Activated naive CD8-positive, alpha-beta T cell treated with anti-CD3 and anti-CD28 coated beads, Interleukin-2, amount 50 U/mL, for 24 hours (primary cell): ENCODE results near the gene PCLO.
"Not testable (repeated sequence)": the region's sequence is repeated elsewhere in the genome, so short reads cannot be mapped to it uniquely, and the experiment has no call there.

Source experiments
- ATAC-seq: fragments of 150-1000 bp; cut with Tn5 transposase; one replicate; pipeline ENCODE4 v1.10.0; 2021
- DNase-seq: peaks from one replicate; pipeline ENCODE4 v3.0.0; 2021
- H3K27ac Mint-ChIP-seq: one replicate; pipeline ENCODE4 v1.8.0; 2021; ENCODE audit warnings: mild to moderate bottlenecking, mixed read lengths
- H3K27me3 Mint-ChIP-seq: one replicate; pipeline ENCODE4 v1.8.0; 2021; ENCODE audit warnings: mixed read lengths
- H3K36me3 Mint-ChIP-seq: one replicate; pipeline ENCODE4 v1.8.0; 2021; ENCODE audit warnings: low read depth, mixed read lengths
- H3K4me1 Mint-ChIP-seq: one replicate; pipeline ENCODE4 v1.8.0; 2021; ENCODE audit warnings: mixed read lengths
- H3K4me3 Mint-ChIP-seq: one replicate; pipeline ENCODE4 v1.8.0; 2021; ENCODE audit warnings: mild to moderate bottlenecking, moderate library complexity, mixed read lengths
- H3K9me3 Mint-ChIP-seq: one replicate; pipeline ENCODE4 v1.8.0; 2021; ENCODE audit warnings: mixed read lengths

The PCLO gene

GRCh38 chr7:83111391-83111790, 51.3 kb downstream of the PCLO start:
- Mint-ChIP-seq H3K27me3 (no peaks in the 10 kb centered on the region), H3K36me3 (no peaks in the 10 kb centered on the region), H3K27ac (no peak overlapping the region), H3K4me1 (no peaks in the 10 kb centered on the region), H3K9me3 (no peaks in the 10 kb centered on the region), H3K4me3 (no peak overlapping the region)
- no peak for ATAC-seq
- no peak for DNase-seq

- ATAC-seq = no peak
- H3K9me3 Mint-ChIP-seq = no peaks in the 10 kb centered on the region
- DNase-seq = no peak
- no peaks in the 10 kb centered on the region for H3K4me1 Mint-ChIP-seq
- H3K4me3 Mint-ChIP-seq = no peak overlapping the region
- no peaks in the 10 kb centered on the region for H3K27me3 Mint-ChIP-seq
- no peak overlapping the region for H3K27ac Mint-ChIP-seq
- H3K36me3 Mint-ChIP-seq = no peaks in the 10 kb centered on the region
These were observed 53.3 kb downstream of the PCLO start for GRCh38 chr7:83109352-83109751.

GRCh38 chr7:83105948-83106347, 56.7 kb downstream of the PCLO start:
- DNase-seq (no peak), ATAC-seq (no peak)
- no peaks in the 10 kb centered on the region for H3K4me1 Mint-ChIP-seq
- H3K27ac Mint-ChIP-seq = no peak overlapping the region
- H3K9me3 Mint-ChIP-seq = no peaks in the 10 kb centered on the region
- no peaks in the 10 kb centered on the region for H3K27me3 Mint-ChIP-seq
- no peaks in the 10 kb centered on the region for H3K36me3 Mint-ChIP-seq
- no peak overlapping the region for H3K4me3 Mint-ChIP-seq

- H3K9me3 Mint-ChIP-seq = no peaks in the 10 kb centered on the region
- H3K4me1 Mint-ChIP-seq = no peaks in the 10 kb centered on the region
- H3K36me3 Mint-ChIP-seq = no peaks in the 10 kb centered on the region
These were observed 57.6 kb downstream of the PCLO start for GRCh38 chr7:83105063-83105462.

GRCh38 chr7:83101530-83101929, 61.2 kb downstream of the PCLO start:
- H3K27ac Mint-ChIP-seq = no peak overlapping the region
- no peak overlapping the region for H3K4me3 Mint-ChIP-seq
- H3K4me1 Mint-ChIP-seq = no peaks in the 10 kb centered on the region
- H3K36me3 Mint-ChIP-seq = no peaks in the 10 kb centered on the region
- H3K27me3 Mint-ChIP-seq = no peaks in the 10 kb centered on the region
- no peaks in the 10 kb centered on the region for H3K9me3 Mint-ChIP-seq
- no peak for ATAC-seq
- no peak for DNase-seq

More at GRCh38 chr7:83105063-83105462, 57.6 kb downstream of the PCLO start:
- ATAC-seq = no peak
- Mint-ChIP-seq H3K27ac (no peak overlapping the region), H3K27me3 (no peaks in the 10 kb centered on the region), H3K4me3 (no peak overlapping the region)
- DNase-seq = no peak

- Mint-ChIP-seq H3K27me3 (no peaks in the 10 kb centered on the region), H3K4me3 (no peak overlapping the region), H3K4me1 (no peaks in the 10 kb centered on the region), H3K27ac (no peak overlapping the region), H3K36me3 (no peaks in the 10 kb centered on the region), H3K9me3 (no peaks in the 10 kb centered on the region)
- ATAC-seq (no peak), DNase-seq (no peak)
These were observed 66.6 kb downstream of the PCLO start for GRCh38 chr7:83096065-83096580.

- no peaks in the 10 kb centered on the region for H3K27me3 Mint-ChIP-seq
- no peak overlapping the region for H3K4me3 Mint-ChIP-seq
- peaks cover 4% of the 10 kb centered on the region for H3K9me3 Mint-ChIP-seq
- no peak for DNase-seq
- no peaks in the 10 kb centered on the region for H3K4me1 Mint-ChIP-seq
- no peak overlapping the region for H3K27ac Mint-ChIP-seq
- no peak for ATAC-seq
- H3K36me3 Mint-ChIP-seq = no peaks in the 10 kb centered on the region
These were observed 77.4 kb downstream of the PCLO start for GRCh38 chr7:83085299-83085698.

GRCh38 chr7:83079879-83080278, 82.8 kb downstream of the PCLO start:
- not testable (repeated sequence) for H3K9me3 Mint-ChIP-seq, H3K27ac Mint-ChIP-seq, H3K27me3 Mint-ChIP-seq, ATAC-seq, H3K36me3 Mint-ChIP-seq, H3K4me3 Mint-ChIP-seq, DNase-seq, H3K4me1 Mint-ChIP-seq

- DNase-seq (no peak), ATAC-seq (no peak)
- Mint-ChIP-seq H3K27me3 (no peaks in the 10 kb centered on the region), H3K4me1 (no peaks in the 10 kb centered on the region), H3K36me3 (no peaks in the 10 kb centered on the region), H3K4me3 (no peak overlapping the region), H3K9me3 (peaks cover 2% of the 10 kb centered on the region), H3K27ac (no peak overlapping the region)
These were observed 85.4 kb downstream of the PCLO start for GRCh38 chr7:83077328-83077727.

- Mint-ChIP-seq H3K27me3 (no peaks in the 10 kb centered on the region), H3K4me3 (no peak overlapping the region), H3K27ac (no peak overlapping the region), H3K9me3 (peaks cover 8% of the 10 kb centered on the region), H3K36me3 (no peaks in the 10 kb centered on the region), H3K4me1 (no peaks in the 10 kb centered on the region)
- ATAC-seq (no peak), DNase-seq (no peak)
These were observed 89.8 kb downstream of the PCLO start for GRCh38 chr7:83072576-83073517.

GRCh38 chr7:83065714-83066113, 97.0 kb downstream of the PCLO start:
- Mint-ChIP-seq H3K27me3 (no peaks in the 10 kb centered on the region), H3K36me3 (no peaks in the 10 kb centered on the region), H3K9me3 (no peaks in the 10 kb centered on the region), H3K4me3 (no peak overlapping the region), H3K27ac (no peak overlapping the region), H3K4me1 (no peaks in the 10 kb centered on the region)
- no peak for ATAC-seq
- DNase-seq = no peak

GRCh38 chr7:83060218-83060617, 102.5 kb downstream of the PCLO start:
- no peak for ATAC-seq
- Mint-ChIP-seq H3K9me3 (no peaks in the 10 kb centered on the region), H3K36me3 (no peaks in the 10 kb centered on the region), H3K4me1 (no peaks in the 10 kb centered on the region), H3K27ac (no peak overlapping the region), H3K27me3 (no peaks in the 10 kb centered on the region), H3K4me3 (no peak overlapping the region)
- DNase-seq = no peak

GRCh38 chr7:83058667-83059066, 104.0 kb downstream of the PCLO start:
- DNase-seq (no peak), ATAC-seq (no peak)
- Mint-ChIP-seq H3K4me1 (no peaks in the 10 kb centered on the region), H3K9me3 (no peaks in the 10 kb centered on the region), H3K27ac (no peak overlapping the region), H3K36me3 (no peaks in the 10 kb centered on the region), H3K4me3 (no peak overlapping the region), H3K27me3 (no peaks in the 10 kb centered on the region)

- Mint-ChIP-seq H3K4me1 (no peaks in the 10 kb centered on the region), H3K4me3 (no peak overlapping the region), H3K36me3 (no peaks in the 10 kb centered on the region), H3K27me3 (no peaks in the 10 kb centered on the region), H3K27ac (no peak overlapping the region), H3K9me3 (peaks cover 4% of the 10 kb centered on the region)
- DNase-seq (no peak), ATAC-seq (no peak)
These were observed 107.5 kb downstream of the PCLO start for GRCh38 chr7:83055197-83055596.

- Mint-ChIP-seq H3K27me3 (no peaks in the 10 kb centered on the region), H3K27ac (no peak overlapping the region), H3K4me3 (no peak overlapping the region), H3K4me1 (no peaks in the 10 kb centered on the region), H3K9me3 (peaks cover 4% of the 10 kb centered on the region), H3K36me3 (no peaks in the 10 kb centered on the region)
- ATAC-seq (no peak), DNase-seq (no peak)
These were observed 108.2 kb downstream of the PCLO start for GRCh38 chr7:83054472-83054871.
